ENCODE data around the gene AOC1.

- TF ChIP-seq CTCF (IDR thresholded peaks at IDR 0.05) (no peak), EP300 (IDR thresholded peaks at IDR 0.05) (no peak), POLR2A (IDR thresholded peaks at IDR 0.05) (no peak), POLR2AphosphoS5 (IDR thresholded peaks at IDR 0.05) (no peak)
Measured at GRCh38 chr7:150806863-150807262, 45.5 kb upstream of the AOC1 start.

All from gastroesophageal sphincter (tissue), 3 donors.